Measurements from ENCODE around the gene CDR2L.
A peak's percentile ranks its signal among the peaks of the same experiment; 100 is the strongest.
"Not testable (repeated sequence)": the region's sequence is repeated elsewhere in the genome, so short reads cannot be mapped to it uniquely, and the experiment has no call there.

Gene CDR2L

GRCh38 chr17:75044716-75045115 is 57.3 kb downstream of the CDR2L start:
- DNase-seq (ENCODE audit: low read depth in 2 of 2) = no peak
- H3K4me3 ChIP-seq (replicated peaks in 1 of 2; ENCODE audit: low read depth in 2 of 2, low read length in 2 of 2) = no peak overlapping the region
- TF ChIP-seq, protein P1, sequence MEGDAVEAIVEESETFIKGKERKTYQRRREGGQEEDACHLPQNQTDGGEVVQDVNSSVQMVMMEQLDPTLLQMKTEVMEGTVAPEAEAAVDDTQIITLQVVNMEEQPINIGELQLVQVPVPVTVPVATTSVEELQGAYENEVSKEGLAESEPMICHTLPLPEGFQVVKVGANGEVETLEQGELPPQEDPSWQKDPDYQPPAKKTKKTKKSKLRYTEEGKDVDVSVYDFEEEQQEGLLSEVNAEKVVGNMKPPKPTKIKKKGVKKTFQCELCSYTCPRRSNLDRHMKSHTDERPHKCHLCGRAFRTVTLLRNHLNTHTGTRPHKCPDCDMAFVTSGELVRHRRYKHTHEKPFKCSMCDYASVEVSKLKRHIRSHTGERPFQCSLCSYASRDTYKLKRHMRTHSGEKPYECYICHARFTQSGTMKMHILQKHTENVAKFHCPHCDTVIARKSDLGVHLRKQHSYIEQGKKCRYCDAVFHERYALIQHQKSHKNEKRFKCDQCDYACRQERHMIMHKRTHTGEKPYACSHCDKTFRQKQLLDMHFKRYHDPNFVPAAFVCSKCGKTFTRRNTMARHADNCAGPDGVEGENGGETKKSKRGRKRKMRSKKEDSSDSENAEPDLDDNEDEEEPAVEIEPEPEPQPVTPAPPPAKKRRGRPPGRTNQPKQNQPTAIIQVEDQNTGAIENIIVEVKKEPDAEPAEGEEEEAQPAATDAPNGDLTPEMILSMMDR (IDR thresholded peaks at IDR 0.05; ENCODE audit: low read depth, low read length) = no peak

GRCh38 chr17:75045946-75046406 is 58.5 kb downstream of the CDR2L start:
- peak overlapping the region; percentile 96 to 100 for H3K4me3 ChIP-seq (replicated peaks in 1 of 2; ENCODE audit: low read depth in 2 of 2, low read length in 2 of 2)
- not testable (repeated sequence) for DNase-seq (ENCODE audit: low read depth in 2 of 2)

DNA sequence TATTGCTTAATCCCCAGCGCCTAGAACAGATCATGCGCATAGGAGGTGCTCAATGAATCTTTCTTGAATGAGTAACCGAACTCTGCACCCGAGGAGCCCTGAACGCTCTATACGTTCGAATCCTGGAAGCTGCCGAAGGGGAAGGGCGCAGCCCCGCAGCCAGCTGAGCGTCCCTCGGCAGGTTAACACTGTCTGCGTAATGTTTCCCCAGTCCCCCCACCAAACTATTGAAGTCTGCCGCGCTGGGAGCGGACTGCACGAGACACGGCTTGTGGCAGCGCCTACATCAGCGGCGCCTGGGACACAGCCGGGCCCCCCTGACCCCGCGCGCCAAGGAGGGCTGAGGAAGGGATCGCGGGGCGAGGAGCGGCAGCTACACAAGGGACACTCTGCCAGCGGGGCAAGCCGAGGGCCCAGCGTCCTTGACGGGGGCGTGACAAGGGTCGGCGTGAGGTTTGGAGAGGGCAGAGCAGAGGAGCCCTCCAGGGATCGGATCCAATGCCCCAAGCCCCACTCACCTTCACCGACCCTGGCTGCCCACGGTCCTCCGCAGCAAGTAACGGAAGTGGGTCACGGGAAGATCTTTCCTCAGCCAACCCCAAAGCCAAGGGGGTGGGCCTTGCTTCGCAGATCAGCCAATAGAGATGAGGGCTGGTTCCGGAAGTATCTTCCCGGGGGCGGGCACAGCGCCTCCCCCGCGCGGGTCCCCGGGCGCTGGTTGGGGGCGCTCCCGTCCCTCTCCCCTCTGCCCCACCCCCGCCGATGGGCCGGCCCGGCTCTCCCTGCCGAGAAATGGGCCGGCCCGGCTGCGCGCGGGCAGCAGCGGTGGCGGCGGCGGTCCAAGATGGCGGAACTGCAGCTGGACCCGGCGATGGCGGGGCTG is 59.2 kb downstream of the CDR2L start, which contains the start of the genes ATP5PD and KCTD2:
Gene ATP5PD, minus strand, starts transcription at position 563 of the 883 bp plus-strand sequence. CDS start 4,319 bp downstream, outside the sequence.
Gene KCTD2, plus strand, starts transcription at position 819 of the 883 bp plus-strand sequence. Its CDS starts 26 bp downstream, at position 845.
- DNase-seq (ENCODE audit: low read depth in 2 of 2) = peak; percentile 97 to 98
- TF ChIP-seq, protein P1 (IDR thresholded peaks at IDR 0.05; ENCODE audit: low read depth, low read length) = no peak
- peak within 1 kb of the TSS; percentile 98 to 100 for H3K4me3 ChIP-seq (replicated peaks in 1 of 2; ENCODE audit: low read depth in 2 of 2, low read length in 2 of 2)

DNA sequence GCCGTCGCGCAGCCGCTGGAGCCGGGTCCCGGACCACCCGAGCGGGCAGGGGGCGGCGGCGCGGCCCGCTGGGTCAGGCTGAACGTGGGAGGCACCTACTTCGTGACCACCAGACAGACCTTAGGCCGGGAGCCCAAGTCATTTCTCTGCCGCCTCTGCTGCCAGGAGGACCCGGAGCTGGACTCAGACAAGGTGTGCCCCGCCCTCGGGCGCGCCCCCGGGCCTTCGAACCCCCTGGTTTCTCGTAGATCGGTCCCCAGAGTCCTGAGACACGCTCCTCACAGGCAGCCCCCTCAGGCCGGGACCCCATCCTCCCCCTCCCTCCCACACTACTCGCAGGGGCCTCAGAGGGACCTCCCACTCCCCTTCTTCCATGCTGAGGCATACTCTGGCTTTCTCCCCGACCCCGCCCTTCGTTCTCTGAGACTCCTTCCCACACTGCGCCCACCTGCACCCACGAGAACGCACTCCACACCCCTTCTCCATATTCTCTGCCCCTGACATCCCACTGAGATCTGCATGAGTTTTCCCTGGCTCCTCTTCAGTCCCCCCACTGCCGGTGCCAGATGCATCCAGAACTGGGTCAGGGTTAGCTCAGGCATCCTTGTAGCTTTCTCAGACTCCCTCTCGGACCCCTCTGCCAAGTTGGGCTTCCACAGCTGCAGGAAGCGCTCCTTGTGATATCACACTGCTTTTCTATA is 60.1 kb downstream of the CDR2L start:
- H3K4me3 ChIP-seq (replicated peaks in 1 of 2; ENCODE audit: low read depth in 2 of 2, low read length in 2 of 2) = peak overlapping the region; percentile 98 to 100
- TF ChIP-seq, protein P1 (IDR thresholded peaks at IDR 0.05; ENCODE audit: low read depth, low read length) = no peak
- peak in 1 of 2 donors; percentile 16 for DNase-seq (ENCODE audit: low read depth in 2 of 2)

- TF ChIP-seq, protein P1 (IDR thresholded peaks at IDR 0.05; ENCODE audit: low read depth, low read length) = no peak
- peak overlapping the region; percentile 98 to 100 for H3K4me3 ChIP-seq (replicated peaks in 1 of 2; ENCODE audit: low read depth in 2 of 2, low read length in 2 of 2)
- DNase-seq (ENCODE audit: low read depth in 2 of 2) = peak in 1 of 2 donors; percentile 83
These were observed 60.9 kb downstream of the CDR2L start for GRCh38 chr17:75048249-75048878.

DNA sequence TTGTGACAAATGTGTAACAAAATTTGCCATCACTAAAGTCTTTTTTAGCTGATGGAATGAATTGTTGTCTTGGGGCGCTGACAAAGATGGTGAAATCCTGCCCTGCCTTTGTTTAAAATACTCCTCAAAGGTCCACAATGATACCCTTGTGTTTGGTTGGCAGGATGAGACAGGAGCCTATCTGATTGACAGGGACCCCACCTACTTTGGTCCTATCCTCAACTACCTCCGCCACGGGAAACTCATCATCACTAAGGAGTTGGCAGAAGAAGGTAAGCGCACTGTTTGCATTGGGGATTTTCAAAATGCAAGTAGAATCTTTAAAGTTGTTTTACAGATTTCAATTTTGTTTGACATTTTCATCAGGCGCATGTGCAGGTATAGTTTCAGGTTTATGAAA is 61.6 kb downstream of the CDR2L start:
- TF ChIP-seq, protein P1 (IDR thresholded peaks at IDR 0.05; ENCODE audit: low read depth, low read length) = no peak
- DNase-seq (ENCODE audit: low read depth in 2 of 2) = no peak
- no peak overlapping the region for H3K4me3 ChIP-seq (replicated peaks in 1 of 2; ENCODE audit: low read depth in 2 of 2, low read length in 2 of 2)
